Transverse colon (tissue), 4 donors: Measurements from ENCODE around the gene HDC. TPM values are rescaled to one million over a fixed set of nuclear protein-coding genes. Genes with fewer than 3 reads are reported as not detected.

Experiments used
- DNase-seq: peaks from one replicate; pipeline ENCODE4 v3.0.0-alpha.2; 2019
- H3K27ac ChIP-seq, 4 donors: fragments of 200-600 bp; sonication (generic); 2 replicates each; pipeline ENCODE4 v1.5.1; 2016 to 2018; ENCODE audit warnings: inconsistent platforms in 4 of 4
- H3K27me3 ChIP-seq: fragments of 200-600 bp; sonication (generic); 2 replicates; pipeline ENCODE4 v1.5.1; 2017; ENCODE audit warnings: inconsistent platforms
- H3K36me3 ChIP-seq, 4 donors: fragments of 200-600 bp; sonication (generic); 2 replicates each; pipeline ENCODE4 v1.5.1; 2017 to 2019; ENCODE audit warnings: inconsistent platforms in 4 of 4
- H3K4me1 ChIP-seq, 4 donors: fragments of 200-600 bp; sonication (generic); 2 replicates each; pipeline ENCODE4 v1.5.1; 2017 to 2020; ENCODE audit warnings: inconsistent platforms in 4 of 4
- H3K4me3 ChIP-seq, 4 donors: fragments of 200-600 bp; sonication (generic); 1 replicate in 1 of 4; 2 replicates in 3 of 4; pipeline versions ENCODE4 v1.5.1 to v1.6.1; 2017 to 2019; ENCODE audit warnings: inconsistent platforms in 4 of 4
- H3K9me3 ChIP-seq, 2 donors: fragments of 200-600 bp; sonication (generic); 2 replicates each; pipeline ENCODE4 v1.5.1; 2017 to 2019; ENCODE audit warnings: inconsistent platforms in 2 of 2
- EP300 ChIP-seq: sonication (generic); formaldehyde crosslinking; IDR thresholded peaks from one replicate; pipeline ENCODE4 v1.6.1; 2017; ENCODE audit warnings: antibody characterized with exemption, low read depth
- POLR2A ChIP-seq: fragments of 450-650 bp; IDR thresholded peaks from one replicate; pipeline ENCODE4 v1.6.1; 2016; ENCODE audit warnings: antibody characterized with exemption, mild to moderate bottlenecking, moderate library complexity
- POLR2AphosphoS5 ChIP-seq, 3 donors: sonication (generic); formaldehyde crosslinking; IDR thresholded peaks; one replicate each; pipeline ENCODE4 v1.6.1; 2016; ENCODE audit warnings: antibody characterized with exemption in 3 of 3
- WGBS, 2 donors: methylation state at CpG; one replicate each; pipeline ENCODE4 v1.1.5; 2018; ENCODE audit warnings: low coverage in 1 of 2; 5-methylcytosine and 5-hydroxymethylcytosine counted together
- in situ Hi-C, 4 donors: fragments of 200-750 bp; cut with MboI; loops; one replicate each; pipeline versions ENCODE4 v1.15.0 to v1.15.1; 2017; ENCODE audit warnings: low sequenced_read_pairs in 3 of 4, low pct_ligation_motif_present in 1 of 4, low pct_unique_long_range_greater_than_20kb in 1 of 4
- intact Hi-C: fragments of 100-400 bp; cut with DNase I; formaldehyde crosslinking; loops from one replicate; pipeline ENCODE4 v1.15.1; 2023; ENCODE audit warnings: low total_unique reads
- total RNA-seq, 4 donors: library from RNA; depleted of rRNA; stranded (reverse); fragments of >200 nt; gene quantifications; one replicate each; pipeline ENCODE4 v1.1.0, GENCODE V29; 2016
- TF ChIP-seq, protein P1 (sequence below), 5 experiments: fragments of 200-600 bp in 3 of 5; fragments of 450-650 bp in 2 of 5; sonication (generic) in 3 of 5; IDR thresholded peaks; 1 replicate in 2 of 5; 2 replicates in 3 of 5; pipeline ENCODE4 v1.5.1; 2016 to 2017; ENCODE audit warnings: antibody characterized with exemption in 5 of 5, inconsistent platforms in 3 of 5, mild to moderate bottlenecking in 2 of 5, moderate library complexity in 1 of 5

HDC gene
- total RNA-seq, 4 donors from 2014 or later, result 0.14 to 0.64 TPM; not detected in 2

GRCh38 chr15:50277370-50277769 lies 11.8 kb upstream of the HDC start:
- Histone ChIP-seq H3K27me3 (no peaks in the 10 kb centered on the region), H3K4me3 (no peak overlapping the region), H3K36me3 (no peaks in the 10 kb centered on the region), H3K27ac (no peak overlapping the region), H3K4me1 (no peaks in the 10 kb centered on the region), H3K9me3 (no peaks in the 10 kb centered on the region)
- 86 to 88% methylated on average over 1 of the region's 1 CpG for WGBS, 2 donors
- DNase-seq, result no peak
- in situ Hi-C loops, result no loop called here
- TF ChIP-seq POLR2AphosphoS5 (IDR thresholded peaks at IDR 0.05), result no peak
- TF ChIP-seq POLR2A, result no peak
- no peak for TF ChIP-seq EP300
- TF ChIP-seq, protein P1, sequence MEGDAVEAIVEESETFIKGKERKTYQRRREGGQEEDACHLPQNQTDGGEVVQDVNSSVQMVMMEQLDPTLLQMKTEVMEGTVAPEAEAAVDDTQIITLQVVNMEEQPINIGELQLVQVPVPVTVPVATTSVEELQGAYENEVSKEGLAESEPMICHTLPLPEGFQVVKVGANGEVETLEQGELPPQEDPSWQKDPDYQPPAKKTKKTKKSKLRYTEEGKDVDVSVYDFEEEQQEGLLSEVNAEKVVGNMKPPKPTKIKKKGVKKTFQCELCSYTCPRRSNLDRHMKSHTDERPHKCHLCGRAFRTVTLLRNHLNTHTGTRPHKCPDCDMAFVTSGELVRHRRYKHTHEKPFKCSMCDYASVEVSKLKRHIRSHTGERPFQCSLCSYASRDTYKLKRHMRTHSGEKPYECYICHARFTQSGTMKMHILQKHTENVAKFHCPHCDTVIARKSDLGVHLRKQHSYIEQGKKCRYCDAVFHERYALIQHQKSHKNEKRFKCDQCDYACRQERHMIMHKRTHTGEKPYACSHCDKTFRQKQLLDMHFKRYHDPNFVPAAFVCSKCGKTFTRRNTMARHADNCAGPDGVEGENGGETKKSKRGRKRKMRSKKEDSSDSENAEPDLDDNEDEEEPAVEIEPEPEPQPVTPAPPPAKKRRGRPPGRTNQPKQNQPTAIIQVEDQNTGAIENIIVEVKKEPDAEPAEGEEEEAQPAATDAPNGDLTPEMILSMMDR (IDR thresholded peaks at IDR 0.05), result no peak
- intact Hi-C loops, result no loop called here

DNA sequence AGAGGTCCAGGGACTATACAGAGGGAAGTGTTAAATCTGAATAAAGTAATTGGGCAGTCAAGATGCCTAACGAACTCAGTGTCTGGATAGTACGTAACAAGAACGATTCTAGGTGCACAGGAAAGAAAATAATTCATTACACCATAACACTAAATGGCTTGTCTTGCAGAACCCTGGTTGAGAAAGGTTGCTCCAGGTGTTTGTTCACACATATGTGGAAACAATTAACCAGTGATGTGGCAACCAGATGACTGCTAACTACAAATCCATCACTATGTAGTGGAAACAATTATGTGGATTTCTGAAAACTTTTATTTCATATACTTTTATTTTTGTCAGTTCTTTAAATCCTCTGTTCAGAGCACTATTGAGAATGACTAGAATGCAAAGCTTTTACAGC lies 10.4 kb upstream of the HDC start:
- intact Hi-C loops, result no loop called here
- H3K9me3 ChIP-seq, result no peaks in the 10 kb centered on the region
- no peaks in the 10 kb centered on the region for H3K36me3 ChIP-seq
- WGBS, 2 donors, result 88 to 91% methylated on average over 3 of the region's 3 CpGs
- no peak for TF ChIP-seq POLR2A
- TF ChIP-seq EP300, result no peak
- TF ChIP-seq, protein P1 (IDR thresholded peaks at IDR 0.05), result no peak
- no peak for TF ChIP-seq POLR2AphosphoS5 (IDR thresholded peaks at IDR 0.05)
- H3K4me3 ChIP-seq, result no peak overlapping the region
- DNase-seq, result no peak
- no peak overlapping the region for H3K27ac ChIP-seq
- H3K4me1 ChIP-seq, result no peaks in the 10 kb centered on the region
- H3K27me3 ChIP-seq, result no peaks in the 10 kb centered on the region
- in situ Hi-C loops, result no loop called here

DNA sequence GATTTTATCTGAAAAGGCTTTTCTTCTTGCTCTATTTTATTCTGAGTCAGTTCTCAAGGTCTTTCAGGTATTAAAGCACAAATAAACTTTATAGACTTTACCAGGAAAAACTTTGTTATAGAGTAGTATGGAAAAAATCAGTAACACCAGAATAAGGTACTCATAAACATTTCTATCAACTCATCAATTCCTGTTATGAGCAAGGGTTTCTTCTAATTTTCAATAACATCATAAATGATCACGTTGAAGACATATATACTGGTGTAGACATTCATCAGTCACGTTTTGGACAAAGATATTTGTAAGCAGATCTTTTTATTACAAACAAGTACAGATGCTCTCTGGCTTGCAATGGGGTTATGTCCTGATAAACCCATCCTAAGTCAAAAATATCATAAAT lies 9.6 kb upstream of the HDC start:
- H3K4me1 ChIP-seq, result no peaks in the 10 kb centered on the region
- no peak overlapping the region for H3K4me3 ChIP-seq
- H3K27ac ChIP-seq, result no peak overlapping the region
- 42 to 51% methylated on average over 2 of the region's 2 CpGs for WGBS, 2 donors
- no peaks in the 10 kb centered on the region for H3K36me3 ChIP-seq
- TF ChIP-seq EP300, result no peak
- TF ChIP-seq POLR2A, result no peak
- TF ChIP-seq, protein P1 (IDR thresholded peaks at IDR 0.05), result no peak
- no peak for TF ChIP-seq POLR2AphosphoS5 (IDR thresholded peaks at IDR 0.05)
- in situ Hi-C loops (no loop called here), intact Hi-C loops (no loop called here)
- no peaks in the 10 kb centered on the region for H3K27me3 ChIP-seq
- no peak for DNase-seq
- H3K9me3 ChIP-seq, result no peaks in the 10 kb centered on the region

- no peak overlapping the region for H3K4me3 ChIP-seq
- TF ChIP-seq, protein P1 (IDR thresholded peaks at IDR 0.05), result no peak
- TF ChIP-seq POLR2AphosphoS5 (IDR thresholded peaks at IDR 0.05), result no peak
- TF ChIP-seq EP300, result no peak
- no peak for TF ChIP-seq POLR2A
- intact Hi-C loops, result no loop called here
- H3K27me3 ChIP-seq, result no peaks in the 10 kb centered on the region
- H3K9me3 ChIP-seq, result no peaks in the 10 kb centered on the region
- H3K4me1 ChIP-seq, result no peaks in the 10 kb centered on the region
- 83 to 87% methylated on average over 2 of the region's 2 CpGs for WGBS, 2 donors
- in situ Hi-C loops, result no loop called here
- no peak overlapping the region for H3K27ac ChIP-seq
- H3K36me3 ChIP-seq, result no peaks in the 10 kb centered on the region
- no peak for DNase-seq
These were observed 2.1 kb upstream of the HDC start for GRCh38 chr15:50267577-50267976.
